Activated T-helper 17 cell treated with anti-CD3 and anti-CD28 coated beads, Interleukin-2, amount 50 U/mL, for 72 hours (primary cell): ENCODE measurements around the gene PSENEN. TPM values are rescaled to one million over a fixed set of nuclear protein-coding genes. Genes with fewer than 3 reads are reported as not detected.
"Not testable (repeated sequence)": the region's sequence is repeated elsewhere in the genome, so short reads cannot be mapped to it uniquely, and the experiment has no call there.

ENCODE experiments used
- ATAC-seq: fragments of 150-1000 bp; cut with Tn5 transposase; replicated peaks from 2 replicates; pipeline ENCODE4 v1.10.0; 2021; ENCODE audit warnings: mild to moderate bottlenecking, moderate library complexity
- H3K27ac Mint-ChIP-seq: one replicate; pipeline ENCODE4 v1.8.0; 2022; ENCODE audit warnings: mixed read lengths
- H3K27me3 Mint-ChIP-seq: one replicate; pipeline ENCODE4 v1.8.0; 2022; ENCODE audit warnings: mixed read lengths
- H3K36me3 Mint-ChIP-seq: one replicate; pipeline ENCODE4 v1.8.0; 2022; ENCODE audit warnings: low read depth, mild to moderate bottlenecking, mixed read lengths
- H3K4me1 Mint-ChIP-seq: one replicate; pipeline ENCODE4 v1.8.0; 2022; ENCODE audit warnings: mixed read lengths
- H3K4me3 Mint-ChIP-seq: one replicate; pipeline ENCODE4 v1.8.0; 2022; ENCODE audit warnings: mild to moderate bottlenecking, mixed read lengths
- H3K9me3 Mint-ChIP-seq: one replicate; pipeline ENCODE4 v1.8.0; 2022; ENCODE audit warnings: mixed read lengths
- total RNA-seq, 2 donors: library from RNA; stranded (reverse); gene quantifications; one replicate each; pipeline ENCODE4 v1.2.3, GENCODE V29; 2022

PSENEN gene
- total RNA-seq, 2 donors from 2014 or later: 34.0 to 51.2 TPM

GRCh38 chr19:35759697-35760096 is 14.2 kb downstream of the PSENEN start:
- Mint-ChIP-seq H3K27me3 (no peaks in the 10 kb centered on the region), H3K4me3 (peak overlapping the region; percentile 86), H3K4me1 (peaks cover 14% of the 10 kb centered on the region), H3K36me3 (peaks cover 32% of the 10 kb centered on the region), H3K27ac (peak overlapping the region; percentile 20), H3K9me3 (no peaks in the 10 kb centered on the region)
- no peak for ATAC-seq

- Mint-ChIP-seq H3K4me3 (no peak overlapping the region), H3K9me3 (no peaks in the 10 kb centered on the region), H3K36me3 (peaks cover 31% of the 10 kb centered on the region), H3K27me3 (no peaks in the 10 kb centered on the region), H3K27ac (no peak overlapping the region), H3K4me1 (peaks cover 9% of the 10 kb centered on the region)
- no peak for ATAC-seq
Observed at GRCh38 chr19:35760711-35761349, 15.4 kb downstream of the PSENEN start.

GRCh38 chr19:35764432-35765315 is 19.2 kb downstream of the PSENEN start:
- H3K4me3 Mint-ChIP-seq: no peak overlapping the region
- H3K4me1 Mint-ChIP-seq: peaks cover under 1% of the 10 kb centered on the region
- H3K27ac Mint-ChIP-seq: no peak overlapping the region
- peaks cover 39% of the 10 kb centered on the region for H3K36me3 Mint-ChIP-seq
- H3K9me3 Mint-ChIP-seq: no peaks in the 10 kb centered on the region
- ATAC-seq: no peak
- no peaks in the 10 kb centered on the region for H3K27me3 Mint-ChIP-seq

GRCh38 chr19:35766571-35767104 is 21.2 kb downstream of the PSENEN start:
- ATAC-seq: no peak
- Mint-ChIP-seq H3K9me3 (no peaks in the 10 kb centered on the region), H3K27me3 (no peaks in the 10 kb centered on the region), H3K4me3 (no peak overlapping the region), H3K27ac (no peak overlapping the region), H3K36me3 (peaks cover 39% of the 10 kb centered on the region), H3K4me1 (no peaks in the 10 kb centered on the region)

GRCh38 chr19:35767288-35768081 is 22.0 kb downstream of the PSENEN start:
- H3K4me1 Mint-ChIP-seq: no peaks in the 10 kb centered on the region

GRCh38 chr19:35768082-35768421 is 22.6 kb downstream of the PSENEN start:
- Mint-ChIP-seq H3K4me3 (no peak overlapping the region), H3K4me1 (no peaks in the 10 kb centered on the region)

More at GRCh38 chr19:35767288-35768081, 22.0 kb downstream of the PSENEN start:
- Mint-ChIP-seq H3K9me3 (no peaks in the 10 kb centered on the region), H3K36me3 (peaks cover 31% of the 10 kb centered on the region), H3K27me3 (no peaks in the 10 kb centered on the region), H3K4me3 (no peak overlapping the region), H3K27ac (no peak overlapping the region)
- ATAC-seq: no peak

GRCh38 chr19:35772362-35772761 is 26.9 kb downstream of the PSENEN start:
- not testable (repeated sequence) for ATAC-seq, H3K27me3 Mint-ChIP-seq, H3K4me1 Mint-ChIP-seq, H3K4me3 Mint-ChIP-seq, H3K27ac Mint-ChIP-seq, H3K9me3 Mint-ChIP-seq
- H3K36me3 Mint-ChIP-seq: peaks cover 13% of the 10 kb centered on the region

More at GRCh38 chr19:35768082-35768421, 22.6 kb downstream of the PSENEN start:
- Mint-ChIP-seq H3K27me3 (no peaks in the 10 kb centered on the region), H3K9me3 (no peaks in the 10 kb centered on the region), H3K27ac (no peak overlapping the region), H3K36me3 (peaks cover 29% of the 10 kb centered on the region)
- no peak for ATAC-seq

- Mint-ChIP-seq H3K9me3 (no peaks in the 10 kb centered on the region), H3K36me3 (peaks cover 11% of the 10 kb centered on the region), H3K4me1 (peaks cover 9% of the 10 kb centered on the region), H3K27ac (no peak overlapping the region), H3K27me3 (no peaks in the 10 kb centered on the region), H3K4me3 (no peak overlapping the region)
- no peak for ATAC-seq
Observed at GRCh38 chr19:35773020-35773806, 27.8 kb downstream of the PSENEN start.

GRCh38 chr19:35774274-35775045 is 29.0 kb downstream of the PSENEN start:
- Mint-ChIP-seq H3K9me3 (no peaks in the 10 kb centered on the region), H3K36me3 (no peaks in the 10 kb centered on the region), H3K27ac (no peak overlapping the region), H3K4me1 (peaks cover 9% of the 10 kb centered on the region), H3K4me3 (peak overlapping the region; percentile 81), H3K27me3 (no peaks in the 10 kb centered on the region)
- no peak for ATAC-seq

GRCh38 chr19:35775046-35775297 is 29.5 kb downstream of the PSENEN start:
- peak overlapping the region; percentile 81 for H3K4me3 Mint-ChIP-seq
- H3K9me3 Mint-ChIP-seq: no peaks in the 10 kb centered on the region
- H3K27me3 Mint-ChIP-seq: no peaks in the 10 kb centered on the region
- H3K4me1 Mint-ChIP-seq: peaks cover 9% of the 10 kb centered on the region
- no peaks in the 10 kb centered on the region for H3K36me3 Mint-ChIP-seq
- H3K27ac Mint-ChIP-seq: no peak overlapping the region
- ATAC-seq: no peak

GRCh38 chr19:35775298-35776101 is 30.0 kb downstream of the PSENEN start, which contains the start of gene ARHGAP33:
ARHGAP33 (plus strand) TSS chr19:35775564; CDS start chr19:35775659, 95 bp downstream.
- H3K4me1 Mint-ChIP-seq: peaks cover 9% of the 10 kb centered on the region
- no peaks in the 10 kb centered on the region for H3K27me3 Mint-ChIP-seq
- peak; percentile 97 for ATAC-seq
- no peaks in the 10 kb centered on the region for H3K9me3 Mint-ChIP-seq
- H3K27ac Mint-ChIP-seq: peak within 1 kb of the TSS; percentile 41
- peak within 1 kb of the TSS; percentile 81 for H3K4me3 Mint-ChIP-seq
- H3K36me3 Mint-ChIP-seq: no peaks in the 10 kb centered on the region

GRCh38 chr19:35776102-35776788 is 30.8 kb downstream of the PSENEN start:
- no peaks in the 10 kb centered on the region for H3K27me3 Mint-ChIP-seq
- no peaks in the 10 kb centered on the region for H3K9me3 Mint-ChIP-seq
- H3K4me3 Mint-ChIP-seq: peak overlapping the region; percentile 81
- peak overlapping the region; percentile 41 for H3K27ac Mint-ChIP-seq
- peaks cover 9% of the 10 kb centered on the region for H3K4me1 Mint-ChIP-seq
- no peaks in the 10 kb centered on the region for H3K36me3 Mint-ChIP-seq
- no peak for ATAC-seq
